SK-N-SH (cell line): ENCODE results near the gene AKT3.

ENCODE experiments used
- EZH2phosphoT487 ChIP-seq: fragments of 200-600 bp; sonication (generic); IDR thresholded peaks from 2 replicates; pipeline ENCODE4 v1.6.1; 2017; ENCODE audit warnings: low read depth, mixed run types, mild to moderate bottlenecking, antibody characterized with exemption, moderate library complexity, borderline replicate concordance
- POLR2AphosphoS5 ChIP-seq: IDR thresholded peaks from 2 replicates; pipeline ENCODE4 v1.6.1; 2012; ENCODE audit warnings: low read depth, low read length
- TF ChIP-seq, protein P1 (sequence below): IDR thresholded peaks from 2 replicates; pipeline ENCODE4 v1.6.1; 2012; ENCODE audit warnings: mild to moderate bottlenecking, low read depth, low read length, moderate library complexity
- TF ChIP-seq, protein P2 (sequence below): fragments of 200-600 bp; sonication (generic); IDR thresholded peaks from 2 replicates; pipeline ENCODE4 v1.6.1; 2017; ENCODE audit warnings: antibody characterized with exemption, mild to moderate bottlenecking, moderate library complexity

DNA sequence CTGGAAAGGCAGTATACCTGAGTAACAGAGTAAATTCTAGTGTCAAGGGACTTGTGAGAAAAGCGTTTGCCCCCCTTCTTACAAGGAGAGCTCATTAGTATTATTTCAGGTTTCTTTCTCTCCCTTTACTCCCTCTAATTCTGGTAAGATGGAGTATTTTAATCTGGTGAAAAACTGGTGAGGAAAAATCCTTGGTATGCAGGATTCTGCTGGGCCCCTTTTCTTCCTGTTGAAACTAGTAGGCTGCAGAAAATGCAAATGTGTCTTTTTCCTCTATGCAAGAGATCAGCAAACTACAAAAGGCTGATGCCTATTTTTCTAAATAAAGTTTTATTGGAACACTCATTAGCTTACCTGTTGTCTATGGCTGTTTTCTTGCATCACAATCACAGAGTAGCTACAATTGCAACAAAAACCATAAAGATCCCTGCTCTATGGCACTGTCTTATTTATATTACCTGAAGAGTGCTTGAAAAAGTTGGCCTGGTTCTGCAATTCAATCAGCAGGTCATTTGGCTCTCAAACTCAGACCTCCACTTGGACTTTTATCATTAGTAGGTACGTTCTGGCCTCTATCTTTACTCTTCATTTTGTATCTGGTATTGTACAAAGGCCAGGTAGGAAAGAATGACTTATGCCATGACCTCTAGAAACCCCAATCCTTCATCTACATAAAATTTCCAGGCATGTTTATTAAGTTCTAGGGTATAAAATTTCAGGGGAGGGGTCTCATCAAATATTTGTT lies 109.6 kb downstream of the AKT3 start:
- TF ChIP-seq, protein P1, sequence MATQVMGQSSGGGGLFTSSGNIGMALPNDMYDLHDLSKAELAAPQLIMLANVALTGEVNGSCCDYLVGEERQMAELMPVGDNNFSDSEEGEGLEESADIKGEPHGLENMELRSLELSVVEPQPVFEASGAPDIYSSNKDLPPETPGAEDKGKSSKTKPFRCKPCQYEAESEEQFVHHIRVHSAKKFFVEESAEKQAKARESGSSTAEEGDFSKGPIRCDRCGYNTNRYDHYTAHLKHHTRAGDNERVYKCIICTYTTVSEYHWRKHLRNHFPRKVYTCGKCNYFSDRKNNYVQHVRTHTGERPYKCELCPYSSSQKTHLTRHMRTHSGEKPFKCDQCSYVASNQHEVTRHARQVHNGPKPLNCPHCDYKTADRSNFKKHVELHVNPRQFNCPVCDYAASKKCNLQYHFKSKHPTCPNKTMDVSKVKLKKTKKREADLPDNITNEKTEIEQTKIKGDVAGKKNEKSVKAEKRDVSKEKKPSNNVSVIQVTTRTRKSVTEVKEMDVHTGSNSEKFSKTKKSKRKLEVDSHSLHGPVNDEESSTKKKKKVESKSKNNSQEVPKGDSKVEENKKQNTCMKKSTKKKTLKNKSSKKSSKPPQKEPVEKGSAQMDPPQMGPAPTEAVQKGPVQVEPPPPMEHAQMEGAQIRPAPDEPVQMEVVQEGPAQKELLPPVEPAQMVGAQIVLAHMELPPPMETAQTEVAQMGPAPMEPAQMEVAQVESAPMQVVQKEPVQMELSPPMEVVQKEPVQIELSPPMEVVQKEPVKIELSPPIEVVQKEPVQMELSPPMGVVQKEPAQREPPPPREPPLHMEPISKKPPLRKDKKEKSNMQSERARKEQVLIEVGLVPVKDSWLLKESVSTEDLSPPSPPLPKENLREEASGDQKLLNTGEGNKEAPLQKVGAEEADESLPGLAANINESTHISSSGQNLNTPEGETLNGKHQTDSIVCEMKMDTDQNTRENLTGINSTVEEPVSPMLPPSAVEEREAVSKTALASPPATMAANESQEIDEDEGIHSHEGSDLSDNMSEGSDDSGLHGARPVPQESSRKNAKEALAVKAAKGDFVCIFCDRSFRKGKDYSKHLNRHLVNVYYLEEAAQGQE = no peak
- TF ChIP-seq EZH2phosphoT487 (no peak), POLR2AphosphoS5 (no peak)
- TF ChIP-seq, protein P2, sequence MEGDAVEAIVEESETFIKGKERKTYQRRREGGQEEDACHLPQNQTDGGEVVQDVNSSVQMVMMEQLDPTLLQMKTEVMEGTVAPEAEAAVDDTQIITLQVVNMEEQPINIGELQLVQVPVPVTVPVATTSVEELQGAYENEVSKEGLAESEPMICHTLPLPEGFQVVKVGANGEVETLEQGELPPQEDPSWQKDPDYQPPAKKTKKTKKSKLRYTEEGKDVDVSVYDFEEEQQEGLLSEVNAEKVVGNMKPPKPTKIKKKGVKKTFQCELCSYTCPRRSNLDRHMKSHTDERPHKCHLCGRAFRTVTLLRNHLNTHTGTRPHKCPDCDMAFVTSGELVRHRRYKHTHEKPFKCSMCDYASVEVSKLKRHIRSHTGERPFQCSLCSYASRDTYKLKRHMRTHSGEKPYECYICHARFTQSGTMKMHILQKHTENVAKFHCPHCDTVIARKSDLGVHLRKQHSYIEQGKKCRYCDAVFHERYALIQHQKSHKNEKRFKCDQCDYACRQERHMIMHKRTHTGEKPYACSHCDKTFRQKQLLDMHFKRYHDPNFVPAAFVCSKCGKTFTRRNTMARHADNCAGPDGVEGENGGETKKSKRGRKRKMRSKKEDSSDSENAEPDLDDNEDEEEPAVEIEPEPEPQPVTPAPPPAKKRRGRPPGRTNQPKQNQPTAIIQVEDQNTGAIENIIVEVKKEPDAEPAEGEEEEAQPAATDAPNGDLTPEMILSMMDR = no peak
